Gastroesophageal sphincter (tissue), 4 donors: Measurements from ENCODE around the gene ROCK1. TPM values are rescaled to one million over a fixed set of nuclear protein-coding genes. Genes with fewer than 3 reads are reported as not detected.

ENCODE experiments used
- ATAC-seq: fragments of 150-250 bp; one replicate; pipeline ENCODE4 v1.9.1; 2016; ENCODE audit warnings: mild to moderate bottlenecking, moderate library complexity
- H3K27ac ChIP-seq, 4 donors: fragments of 200-600 bp; sonication (generic) in 3 of 4; 1 replicate in 3 of 4; 2 replicates in 1 of 4; pipeline ENCODE4 v1.5.1; 2016 to 2019
- H3K27me3 ChIP-seq: fragments of 200-600 bp; sonication (generic); one replicate; pipeline ENCODE4 v1.5.1; 2019
- H3K36me3 ChIP-seq, 2 donors: fragments of 200-600 bp; sonication (generic); one replicate each; pipeline ENCODE4 v1.5.1; 2019; ENCODE audit warnings: control low read depth in 1 of 2
- H3K4me1 ChIP-seq, 3 donors: fragments of 200-600 bp; sonication (generic); 1 replicate in 2 of 3; 2 replicates in 1 of 3; pipeline ENCODE4 v1.5.1; 2016 to 2019; ENCODE audit warnings: control low read depth in 2 of 3
- H3K4me3 ChIP-seq, 2 donors: fragments of 200-600 bp; sonication (generic); one replicate each; pipeline ENCODE4 v1.5.1; 2019; ENCODE audit warnings: mild to moderate bottlenecking in 1 of 2, moderate library complexity in 1 of 2
- H3K9me3 ChIP-seq, 3 donors: fragments of 200-600 bp; sonication (generic); one replicate each; pipeline ENCODE4 v1.5.1; 2017 to 2019; ENCODE audit warnings: control low read depth in 2 of 3
- EP300 ChIP-seq: sonication (generic); formaldehyde crosslinking; IDR thresholded peaks from one replicate; pipeline ENCODE4 v1.6.1; 2017; ENCODE audit warnings: antibody characterized with exemption, mild to moderate bottlenecking
- POLR2A ChIP-seq, 2 donors: fragments of 450-650 bp; IDR thresholded peaks; one replicate each; pipeline ENCODE4 v1.6.1; 2017; ENCODE audit warnings: antibody characterized with exemption in 2 of 2, mild to moderate bottlenecking in 2 of 2, moderate library complexity in 1 of 2
- POLR2AphosphoS5 ChIP-seq: sonication (generic); formaldehyde crosslinking; IDR thresholded peaks from one replicate; pipeline ENCODE4 v1.6.1; 2017; ENCODE audit warnings: antibody characterized with exemption
- WGBS, 2 donors: methylation state at CpG; one replicate each; pipeline ENCODE4 v1.1.5; 2018; ENCODE audit warnings: low coverage in 1 of 2; 5-methylcytosine and 5-hydroxymethylcytosine counted together
- total RNA-seq, 4 donors: library from RNA; depleted of rRNA; stranded (reverse); fragments of >200 nt; gene quantifications; one replicate each; pipeline ENCODE4 v1.1.0, GENCODE V29; 2016
- TF ChIP-seq, protein P1 (sequence below), 4 experiments: fragments of 200-600 bp in 2 of 4; fragments of 450-650 bp in 2 of 4; sonication (generic) in 1 of 4; IDR thresholded peaks; one replicate each; pipeline ENCODE4 v1.5.1; 2017 to 2019; ENCODE audit warnings: antibody characterized with exemption in 4 of 4, mild to moderate bottlenecking in 2 of 4, moderate library complexity in 2 of 4

Gene ROCK1
- total RNA-seq, 4 donors from 2014 or later, result 130 to 139 (median 133) TPM

GRCh38 chr18:21012308-21012707, 99.3 kb downstream of the ROCK1 start:
- H3K27me3 ChIP-seq, result no peaks in the 10 kb centered on the region
- no peak overlapping the region for H3K27ac ChIP-seq
- TF ChIP-seq POLR2A (IDR thresholded peaks at IDR 0.05), result no peak
- TF ChIP-seq, protein P1, sequence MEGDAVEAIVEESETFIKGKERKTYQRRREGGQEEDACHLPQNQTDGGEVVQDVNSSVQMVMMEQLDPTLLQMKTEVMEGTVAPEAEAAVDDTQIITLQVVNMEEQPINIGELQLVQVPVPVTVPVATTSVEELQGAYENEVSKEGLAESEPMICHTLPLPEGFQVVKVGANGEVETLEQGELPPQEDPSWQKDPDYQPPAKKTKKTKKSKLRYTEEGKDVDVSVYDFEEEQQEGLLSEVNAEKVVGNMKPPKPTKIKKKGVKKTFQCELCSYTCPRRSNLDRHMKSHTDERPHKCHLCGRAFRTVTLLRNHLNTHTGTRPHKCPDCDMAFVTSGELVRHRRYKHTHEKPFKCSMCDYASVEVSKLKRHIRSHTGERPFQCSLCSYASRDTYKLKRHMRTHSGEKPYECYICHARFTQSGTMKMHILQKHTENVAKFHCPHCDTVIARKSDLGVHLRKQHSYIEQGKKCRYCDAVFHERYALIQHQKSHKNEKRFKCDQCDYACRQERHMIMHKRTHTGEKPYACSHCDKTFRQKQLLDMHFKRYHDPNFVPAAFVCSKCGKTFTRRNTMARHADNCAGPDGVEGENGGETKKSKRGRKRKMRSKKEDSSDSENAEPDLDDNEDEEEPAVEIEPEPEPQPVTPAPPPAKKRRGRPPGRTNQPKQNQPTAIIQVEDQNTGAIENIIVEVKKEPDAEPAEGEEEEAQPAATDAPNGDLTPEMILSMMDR (IDR thresholded peaks at IDR 0.05), result no peak
- TF ChIP-seq POLR2AphosphoS5, result no peak
- no peak for TF ChIP-seq EP300
- no peak overlapping the region for H3K4me3 ChIP-seq
- H3K4me1 ChIP-seq, result no peaks in the 10 kb centered on the region
- H3K9me3 ChIP-seq, result no peaks in the 10 kb centered on the region
- ATAC-seq, result no peak
- H3K36me3 ChIP-seq, result peaks cover 3 to 66% of the 10 kb centered on the region in 2 donors

DNA sequence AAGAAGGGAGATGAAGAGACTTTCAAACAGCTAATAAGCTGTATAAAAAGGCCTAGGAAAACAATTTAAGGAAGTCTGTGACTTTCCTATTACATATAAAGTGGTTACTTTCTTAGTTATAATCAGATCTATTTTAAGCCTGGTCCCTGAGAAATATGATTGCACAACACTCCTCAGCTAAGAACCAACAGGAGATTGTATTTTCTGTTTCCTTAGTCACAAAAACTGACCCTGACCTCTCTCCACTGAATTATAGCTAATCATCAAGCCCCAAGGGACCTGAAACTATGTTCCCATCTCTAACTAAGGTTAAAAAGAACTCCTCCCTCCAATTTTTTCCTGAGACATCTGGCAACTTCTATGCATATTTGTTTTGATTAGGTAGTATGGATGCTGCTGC, 106.9 kb downstream of the ROCK1 start:
- H3K9me3 ChIP-seq, result no peaks in the 10 kb centered on the region
- H3K4me3 ChIP-seq, result no peak overlapping the region
- H3K36me3 ChIP-seq, result peaks cover 3 to 54% of the 10 kb centered on the region in 2 donors
- peak overlapping the region; percentile 27 to 69 (median 64) for H3K27ac ChIP-seq
- TF ChIP-seq POLR2AphosphoS5, result peak; percentile 65
- TF ChIP-seq, protein P1 (IDR thresholded peaks at IDR 0.05), result no peak
- peaks cover 0 to 23% (median 10%) of the 10 kb centered on the region in 3 donors for H3K4me1 ChIP-seq
- ATAC-seq, result peak; percentile 93
- no peaks in the 10 kb centered on the region for H3K27me3 ChIP-seq

DNA sequence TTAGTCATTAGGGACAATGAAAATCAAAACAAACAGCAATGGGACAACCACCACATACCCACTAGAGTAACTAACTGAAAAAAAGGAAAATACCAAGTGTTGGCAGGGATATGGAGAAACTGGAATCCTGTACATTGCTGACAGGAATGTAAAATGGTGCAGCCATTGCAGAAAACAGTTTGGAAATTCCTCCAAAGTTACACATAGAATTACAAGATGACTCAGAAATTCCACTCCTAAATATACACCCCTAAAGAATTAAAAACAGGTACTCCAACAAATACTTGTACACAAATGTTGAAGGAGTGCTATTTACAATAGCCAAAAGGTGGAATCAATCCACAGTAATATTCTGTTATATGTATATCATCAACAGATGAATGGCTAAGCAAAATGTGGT, 110.9 kb downstream of the ROCK1 start:
- TF ChIP-seq POLR2A (IDR thresholded peaks at IDR 0.05), result no peak
- no peak for TF ChIP-seq POLR2AphosphoS5
- TF ChIP-seq, protein P1 (IDR thresholded peaks at IDR 0.05), result no peak
- no peak for TF ChIP-seq EP300
- Histone ChIP-seq H3K36me3 (peaks cover 4 to 26% of the 10 kb centered on the region in 2 donors), H3K27ac (no peak overlapping the region), H3K4me1 (peaks cover 0 to 33% (median 10%) of the 10 kb centered on the region in 3 donors), H3K4me3 (no peak overlapping the region), H3K27me3 (no peaks in the 10 kb centered on the region), H3K9me3 (no peaks in the 10 kb centered on the region)
- ATAC-seq, result no peak

GRCh38 chr18:20997371-20997770, 114.2 kb downstream of the ROCK1 start:
- Histone ChIP-seq H3K4me1 (peaks cover 0 to 17% (median 0%) of the 10 kb centered on the region in 3 donors), H3K36me3 (peaks cover 4 to 25% of the 10 kb centered on the region in 2 donors)

DNA sequence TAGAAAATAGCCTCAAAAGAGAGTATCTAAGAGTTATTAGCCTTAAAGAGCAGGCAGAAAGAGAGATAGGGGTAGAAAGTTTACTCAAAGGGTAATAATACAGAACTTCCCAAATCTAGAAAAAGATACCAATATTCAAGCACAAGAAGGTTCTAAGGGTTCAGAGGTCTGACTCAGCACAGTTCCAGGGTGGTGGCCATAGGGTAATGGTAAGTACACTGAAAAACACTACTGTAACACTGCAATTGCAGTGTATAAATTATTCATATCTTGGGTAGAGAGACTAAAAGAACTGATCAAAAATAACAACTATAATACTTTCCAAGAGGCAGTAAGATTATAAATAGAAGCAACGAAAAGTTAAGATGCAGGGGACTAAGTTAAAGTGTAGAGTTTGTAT, 115.2 kb downstream of the ROCK1 start:
- TF ChIP-seq POLR2AphosphoS5 (no peak), POLR2A (IDR thresholded peaks at IDR 0.05) (no peak), EP300 (no peak)
- TF ChIP-seq, protein P1 (IDR thresholded peaks at IDR 0.05), result no peak
- no peak for ATAC-seq
- WGBS, 2 donors, result 93 to 100% methylated on average over 1 of the region's 1 CpG

More at GRCh38 chr18:20997371-20997770, 114.2 kb downstream of the ROCK1 start:
- Histone ChIP-seq H3K27me3 (no peaks in the 10 kb centered on the region), H3K9me3 (no peaks in the 10 kb centered on the region), H3K4me3 (no peak overlapping the region), H3K27ac (no peak overlapping the region)
- TF ChIP-seq POLR2A (IDR thresholded peaks at IDR 0.05), result no peak
- no peak for ATAC-seq

More for the DNA sequence above, 115.2 kb downstream of the ROCK1 start:
- Histone ChIP-seq H3K4me3 (no peak overlapping the region), H3K27ac (no peak overlapping the region), H3K4me1 (peaks cover 0 to 17% (median 0%) of the 10 kb centered on the region in 3 donors), H3K9me3 (no peaks in the 10 kb centered on the region), H3K36me3 (peaks cover 4 to 32% of the 10 kb centered on the region in 2 donors), H3K27me3 (no peaks in the 10 kb centered on the region)
